IPS-18c (cell line): ENCODE measurements around the gene ABHD12.

Experiments
- H3K4me3 ChIP-seq: 2 replicates; pipeline ENCODE4 v1.7.0; 2013; ENCODE audit warnings: low read depth, mild to moderate bottlenecking, low read length, moderate library complexity; ENCODE audit not compliant: insufficient read depth
- H3K9me3 ChIP-seq: one replicate; pipeline ENCODE4 v1.6.1; 2013; ENCODE audit warnings: mild to moderate bottlenecking, low read length, moderate library complexity; ENCODE audit not compliant: control insufficient read depth, insufficient read depth

The ABHD12 gene

DNA sequence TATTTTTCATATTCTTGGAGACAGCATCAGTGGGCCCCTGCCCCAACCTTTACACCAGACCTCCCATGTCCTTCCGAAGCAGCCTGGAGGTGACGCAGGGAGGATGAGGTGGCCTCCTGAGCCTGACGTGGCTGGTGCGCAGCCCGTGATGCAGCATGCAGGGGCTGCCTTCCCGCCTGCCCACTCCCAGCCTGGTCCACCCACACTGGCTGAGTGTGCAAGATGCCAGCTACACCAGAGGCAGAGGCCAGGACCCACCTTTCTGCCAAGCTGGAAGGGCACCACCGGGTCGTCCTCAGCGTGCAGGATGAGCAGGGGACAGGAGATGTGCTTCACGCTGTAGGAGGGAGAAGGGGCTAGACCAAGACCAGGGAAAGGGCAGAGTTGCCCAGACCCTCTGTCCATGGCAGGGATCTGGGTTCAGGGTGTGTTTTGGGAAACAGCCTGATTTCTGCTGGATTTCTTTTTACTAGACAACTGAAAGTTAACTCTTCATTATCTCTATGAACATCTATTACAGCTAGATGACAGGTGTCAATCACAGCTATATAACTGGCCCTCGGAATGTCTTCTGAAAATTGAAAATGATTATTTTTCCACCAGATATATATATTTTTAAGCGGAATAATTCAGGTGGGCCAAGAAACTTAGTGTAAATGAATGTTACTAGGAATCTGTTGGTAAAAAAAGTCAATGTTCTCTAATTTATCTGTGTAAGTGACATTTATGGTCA lies 87.2 kb downstream of the ABHD12 start:
- Histone ChIP-seq H3K9me3 (no peaks in the 10 kb centered on the region), H3K4me3 (no peak overlapping the region)

DNA sequence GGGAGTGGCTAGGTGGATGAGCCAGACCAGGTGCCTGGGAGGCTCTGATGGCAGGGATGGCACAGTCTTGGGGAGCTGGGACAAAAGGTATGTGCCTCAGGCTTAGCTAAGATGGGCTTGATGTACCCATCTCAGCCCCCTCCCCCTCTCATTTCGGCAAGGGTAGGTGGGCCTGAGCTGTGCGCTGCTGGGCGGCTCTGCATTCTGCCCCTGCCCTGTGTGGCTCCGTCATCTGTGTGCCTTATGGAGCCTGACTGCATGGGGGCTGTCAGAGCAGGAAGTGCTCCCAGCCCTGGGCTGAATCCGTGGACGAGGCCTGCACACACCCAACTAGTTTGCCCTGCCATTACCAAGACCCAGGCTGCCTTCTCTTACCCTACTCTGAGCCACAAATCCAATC lies 88.0 kb downstream of the ABHD12 start:
- no peaks in the 10 kb centered on the region for H3K9me3 ChIP-seq
- no peak overlapping the region for H3K4me3 ChIP-seq

DNA sequence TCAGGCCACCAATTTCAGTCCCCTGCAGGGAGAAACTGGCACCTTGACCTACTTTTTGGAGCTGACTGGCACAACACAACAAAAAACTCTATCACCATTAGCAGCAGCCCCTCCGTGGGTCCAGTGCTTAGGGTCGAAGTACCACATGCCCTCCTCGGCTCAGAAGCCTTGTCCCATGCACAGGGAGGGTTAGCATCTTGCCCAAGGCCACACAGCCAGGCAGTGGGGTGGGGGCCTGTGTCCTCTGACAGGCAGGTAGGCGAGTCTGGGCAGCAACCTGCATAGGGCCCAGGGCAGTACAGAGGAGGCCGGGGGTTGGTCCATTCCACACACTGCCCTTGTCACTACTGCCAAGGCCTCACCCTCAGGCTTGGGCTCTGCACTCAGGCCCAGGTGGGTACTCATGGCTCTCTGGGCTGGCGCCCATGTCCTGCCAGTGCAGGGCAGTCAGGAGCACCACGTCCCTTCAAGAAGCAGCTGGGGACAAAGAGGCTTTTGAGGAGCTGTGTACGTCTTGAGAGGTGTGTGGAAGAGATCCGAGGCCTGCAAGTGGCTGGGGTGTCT lies 89.2 kb downstream of the ABHD12 start:
- Histone ChIP-seq H3K9me3 (no peaks in the 10 kb centered on the region), H3K4me3 (no peak overlapping the region)

DNA sequence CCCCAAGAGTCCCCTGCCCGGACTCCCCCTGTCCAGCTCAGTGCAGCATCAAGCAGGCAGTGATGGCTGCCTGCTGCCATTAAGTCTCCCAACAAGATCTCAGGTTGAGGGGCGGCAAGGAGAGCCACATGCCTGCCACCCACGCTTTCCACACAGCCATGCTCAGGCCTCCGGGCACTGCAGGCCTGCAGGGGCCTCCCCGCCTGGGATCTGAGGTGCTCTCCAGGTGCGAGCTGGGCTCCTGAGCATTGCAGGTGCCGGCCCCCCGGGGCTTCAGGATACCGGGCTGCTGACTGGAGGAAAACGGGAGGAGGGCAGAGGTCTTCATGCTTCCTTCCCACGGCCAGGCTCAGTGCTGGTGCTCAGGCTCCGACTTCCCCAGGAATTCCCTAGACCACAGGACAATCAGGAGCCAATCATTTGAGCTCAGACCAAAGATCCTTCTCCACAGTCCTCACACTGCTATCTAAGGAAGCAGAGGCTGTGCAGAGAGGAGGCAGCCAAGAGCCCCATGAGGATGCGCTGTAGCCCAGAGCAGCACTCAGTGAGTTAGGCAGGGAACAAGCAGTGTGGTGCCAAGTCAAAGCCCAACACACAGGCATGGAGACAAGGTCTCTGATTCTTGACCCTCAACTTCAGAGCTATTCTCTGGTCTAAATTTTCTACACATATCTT lies 90.0 kb downstream of the ABHD12 start:
- Histone ChIP-seq H3K4me3 (no peak overlapping the region), H3K9me3 (no peaks in the 10 kb centered on the region)

DNA sequence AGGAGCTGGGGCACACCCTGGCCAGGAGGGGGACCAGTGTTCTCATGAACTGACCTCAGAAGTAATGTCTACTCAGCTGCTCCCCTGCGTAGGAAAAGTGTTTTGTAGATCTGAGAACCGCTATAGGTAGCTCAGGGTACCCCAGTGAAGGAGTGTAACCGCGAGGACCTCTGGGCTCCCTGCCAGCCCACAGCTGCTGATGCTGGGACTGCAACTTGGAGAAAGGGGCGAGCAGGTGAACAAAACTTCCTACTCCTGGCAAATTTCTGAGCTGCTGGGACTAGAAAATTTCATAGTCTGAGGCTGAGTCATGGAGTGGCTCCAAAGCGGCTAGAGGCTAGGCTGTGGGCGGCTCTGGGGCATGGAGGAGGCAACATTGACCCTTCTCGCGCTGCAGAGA lies 90.8 kb downstream of the ABHD12 start:
- no peaks in the 10 kb centered on the region for H3K9me3 ChIP-seq

DNA sequence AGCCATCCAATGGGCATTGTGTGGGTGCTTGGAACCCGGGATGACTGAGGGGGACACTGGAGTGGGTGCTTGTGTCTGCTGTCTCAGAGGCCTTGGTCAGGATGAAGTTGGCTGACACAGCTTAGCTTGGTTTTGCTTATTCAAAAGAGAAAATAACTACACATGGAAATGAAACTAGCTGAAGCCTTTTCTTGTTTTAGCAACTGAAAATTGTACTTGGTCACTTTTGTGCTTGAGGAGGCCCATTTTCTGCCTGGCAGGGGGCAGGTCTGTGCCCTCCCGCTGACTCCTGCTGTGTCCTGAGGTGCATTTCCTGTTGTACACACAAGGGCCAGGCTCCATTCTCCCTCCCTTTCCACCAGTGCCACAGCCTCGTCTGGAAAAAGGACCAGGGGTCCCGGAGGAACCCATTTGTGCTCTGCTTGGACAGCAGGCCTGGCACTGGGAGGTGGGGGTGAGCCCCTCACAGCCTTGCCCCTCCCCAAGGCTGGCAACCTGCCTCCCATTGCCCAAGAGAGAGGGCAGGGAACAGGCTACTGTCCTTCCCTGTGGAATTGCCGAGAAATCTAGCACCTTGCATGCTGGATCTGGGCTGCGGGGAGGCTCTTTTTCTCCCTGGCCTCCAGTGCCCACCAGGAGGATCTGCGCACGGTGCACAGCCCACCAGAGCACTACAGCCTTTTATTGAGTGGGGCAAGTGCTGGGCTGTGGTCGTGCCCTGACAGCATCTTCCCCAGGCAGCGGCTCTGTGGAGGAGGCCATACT lies 93.3 kb downstream of the ABHD12 start:
- Histone ChIP-seq H3K4me3 (no peak overlapping the region), H3K9me3 (no peaks in the 10 kb centered on the region)

More for the DNA sequence above, 90.8 kb downstream of the ABHD12 start:
- no peak overlapping the region for H3K4me3 ChIP-seq

DNA sequence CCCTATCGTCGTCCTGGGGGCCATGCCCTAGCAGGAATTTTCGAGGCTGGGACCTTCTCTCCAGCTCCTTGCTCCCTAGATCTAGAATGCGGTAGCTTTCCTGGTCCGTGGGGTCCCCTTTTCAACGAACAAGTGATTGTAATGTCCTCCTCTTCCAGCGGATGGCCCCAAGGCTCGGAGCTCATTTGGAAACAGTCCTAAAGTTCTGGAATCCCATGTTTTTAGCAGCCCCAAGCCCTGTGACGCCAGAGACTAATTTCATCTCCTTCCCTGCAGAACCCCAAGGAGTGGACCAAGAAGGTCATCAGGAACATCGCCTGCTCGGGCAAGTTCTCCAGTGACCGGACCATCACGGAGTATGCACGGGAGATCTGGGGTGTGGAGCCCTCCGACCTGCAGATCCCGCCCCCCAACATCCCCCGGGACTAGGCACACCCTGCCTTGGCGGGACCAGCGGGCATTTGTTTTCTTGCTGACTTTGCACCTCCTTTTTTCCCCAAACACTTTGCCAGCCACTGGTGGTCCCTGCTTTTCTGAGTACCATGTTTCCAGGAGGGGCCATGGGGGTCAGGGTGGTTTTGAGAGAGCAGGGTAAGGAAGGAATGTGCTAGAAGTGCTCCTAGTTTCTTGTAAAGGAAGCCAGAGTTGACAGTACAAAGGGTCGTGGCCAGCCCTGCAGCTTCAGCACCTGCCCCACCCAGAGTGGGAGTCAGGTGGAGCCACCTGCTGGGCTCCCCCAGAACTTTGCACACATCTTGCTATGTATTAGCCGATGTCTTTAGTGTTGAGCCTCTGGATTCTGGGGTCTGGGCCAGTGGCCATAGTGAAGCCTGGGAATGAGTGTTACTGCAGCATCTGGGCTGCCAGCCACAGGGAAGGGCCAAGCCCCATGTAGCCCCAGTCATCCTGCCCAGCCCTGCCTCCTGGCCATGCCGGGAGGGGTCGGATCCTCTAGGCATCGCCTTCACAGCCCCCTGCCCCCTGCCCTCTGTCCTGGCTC lies 94.2 kb downstream of the ABHD12 start:
- Histone ChIP-seq H3K9me3 (no peaks in the 10 kb centered on the region), H3K4me3 (no peak overlapping the region)

DNA sequence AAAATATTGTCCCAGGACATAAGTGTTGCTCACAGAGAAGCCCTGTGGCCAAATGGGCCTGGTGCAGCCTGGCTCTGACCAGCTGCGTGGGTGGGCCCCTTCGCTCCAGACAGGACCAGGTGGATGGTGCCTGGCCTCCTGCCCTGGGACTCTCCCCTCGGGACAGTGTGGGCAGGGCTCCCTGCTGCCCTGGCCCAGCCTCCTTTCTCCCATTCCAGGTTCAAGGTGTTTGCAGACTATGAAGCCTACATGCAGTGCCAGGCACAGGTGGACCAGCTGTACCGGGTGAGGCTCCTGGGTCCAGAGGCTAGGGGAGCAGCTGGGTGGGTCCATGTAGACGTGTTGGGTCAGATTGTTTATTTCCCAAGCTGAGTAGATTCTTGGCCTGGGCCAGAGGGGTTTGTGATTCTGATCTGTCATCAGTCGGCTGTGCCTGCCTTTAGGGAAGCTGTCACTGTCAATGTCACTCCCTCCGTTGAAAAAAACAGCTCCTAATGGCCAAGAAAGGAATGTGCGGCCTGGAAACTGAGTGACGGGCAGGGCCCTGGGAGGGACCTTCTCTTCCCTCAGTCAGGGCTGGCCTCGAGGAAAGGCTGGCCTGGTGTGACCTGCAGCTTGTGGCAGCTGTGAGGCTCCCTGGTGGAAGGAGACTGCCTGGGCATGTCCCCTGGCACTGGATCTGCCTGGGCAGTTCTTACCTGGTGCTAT lies 95.1 kb downstream of the ABHD12 start:
- no peaks in the 10 kb centered on the region for H3K9me3 ChIP-seq
- no peak overlapping the region for H3K4me3 ChIP-seq

DNA sequence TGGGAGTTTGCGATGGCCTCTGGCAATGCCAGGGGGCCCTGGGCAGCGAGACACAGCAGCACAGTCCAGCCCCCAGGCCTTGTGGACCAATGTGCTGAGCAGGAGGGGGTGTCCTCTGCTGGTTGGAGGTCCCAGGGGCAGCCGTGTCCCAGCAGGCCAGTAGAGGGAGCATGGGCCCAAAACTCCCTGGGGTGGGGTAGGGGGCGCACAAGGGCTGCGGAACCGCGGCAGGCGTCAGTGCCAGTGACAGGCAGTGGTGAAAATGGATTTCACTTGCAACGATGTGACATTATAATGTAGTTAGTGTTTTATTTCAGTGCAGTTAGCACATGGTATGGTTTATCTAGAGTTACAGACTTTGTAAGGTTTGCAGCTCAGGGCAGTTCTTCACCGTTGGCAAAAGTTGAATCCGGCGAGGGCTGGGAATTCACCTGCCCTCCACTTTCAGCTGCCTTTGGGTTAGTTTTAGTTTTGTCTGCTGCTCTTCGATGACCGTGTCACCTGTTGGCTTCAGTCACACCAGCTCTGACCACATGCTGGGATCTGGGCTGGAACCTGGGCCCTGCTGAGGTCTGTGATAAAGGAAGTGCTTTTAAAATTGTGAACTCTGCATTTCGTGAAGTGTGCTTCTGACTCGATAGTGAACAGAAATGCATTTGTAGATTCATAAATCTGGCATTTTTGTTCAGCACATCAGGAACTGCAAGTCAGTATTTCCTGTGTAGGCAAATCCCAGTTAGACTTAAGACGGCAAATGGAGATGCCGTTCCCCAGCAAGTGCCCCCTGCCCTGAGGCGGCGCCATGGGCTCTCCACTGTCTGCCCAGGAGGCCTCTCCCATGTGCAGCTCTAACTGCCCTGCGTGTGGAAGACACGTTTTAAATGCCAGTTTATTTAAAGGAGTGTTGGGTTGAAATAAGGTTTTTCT lies 95.9 kb downstream of the ABHD12 start:
- H3K4me3 ChIP-seq, result no peak overlapping the region
- H3K9me3 ChIP-seq, result no peaks in the 10 kb centered on the region

DNA sequence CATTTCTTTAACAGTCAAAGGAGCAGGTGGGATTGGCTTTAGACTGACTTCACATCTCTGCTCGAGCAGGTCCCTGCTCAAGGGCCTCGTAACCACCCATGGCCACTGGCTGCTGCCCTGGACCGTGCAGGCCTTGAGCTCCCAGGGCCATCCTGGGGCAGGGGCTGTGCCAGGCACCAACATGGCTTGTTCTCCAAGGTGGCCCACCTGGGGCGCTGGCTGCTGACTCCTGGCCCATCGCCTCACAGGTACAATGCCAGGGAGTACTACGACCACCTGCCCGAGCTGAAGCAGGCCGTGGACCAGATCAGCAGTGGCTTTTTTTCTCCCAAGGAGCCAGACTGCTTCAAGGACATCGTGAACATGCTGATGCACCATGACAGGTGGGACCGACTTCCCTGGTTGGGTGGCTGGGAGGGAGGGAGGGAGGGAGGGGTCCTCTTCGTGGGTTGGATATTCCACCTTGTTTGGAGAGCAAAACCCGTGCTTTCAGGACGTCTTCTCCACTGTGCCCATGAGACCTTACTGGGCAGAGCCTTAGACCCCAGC lies 96.7 kb downstream of the ABHD12 start:
- Histone ChIP-seq H3K9me3 (no peaks in the 10 kb centered on the region), H3K4me3 (no peak overlapping the region)

DNA sequence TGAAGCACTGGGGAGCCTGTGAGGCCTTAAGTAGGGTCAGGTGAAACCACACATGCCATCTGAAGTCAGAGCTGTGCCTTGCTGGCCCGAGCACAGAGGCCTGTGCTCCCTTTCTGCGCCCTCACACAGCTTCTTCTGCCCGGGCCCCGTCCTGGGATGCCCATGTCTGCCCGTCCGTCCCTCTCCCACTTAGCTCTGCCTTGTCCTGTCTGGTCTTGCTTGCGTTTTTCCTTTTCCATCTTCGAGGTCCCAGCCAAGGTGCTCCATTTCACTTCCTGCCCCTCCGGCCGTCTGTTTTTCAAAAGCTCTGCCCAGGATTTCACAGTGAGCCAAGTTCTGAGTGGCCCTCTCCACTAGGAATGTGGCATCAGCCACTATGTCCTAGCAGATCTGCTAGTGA lies 97.1 kb downstream of the ABHD12 start:
- no peak overlapping the region for H3K4me3 ChIP-seq
- no peaks in the 10 kb centered on the region for H3K9me3 ChIP-seq

DNA sequence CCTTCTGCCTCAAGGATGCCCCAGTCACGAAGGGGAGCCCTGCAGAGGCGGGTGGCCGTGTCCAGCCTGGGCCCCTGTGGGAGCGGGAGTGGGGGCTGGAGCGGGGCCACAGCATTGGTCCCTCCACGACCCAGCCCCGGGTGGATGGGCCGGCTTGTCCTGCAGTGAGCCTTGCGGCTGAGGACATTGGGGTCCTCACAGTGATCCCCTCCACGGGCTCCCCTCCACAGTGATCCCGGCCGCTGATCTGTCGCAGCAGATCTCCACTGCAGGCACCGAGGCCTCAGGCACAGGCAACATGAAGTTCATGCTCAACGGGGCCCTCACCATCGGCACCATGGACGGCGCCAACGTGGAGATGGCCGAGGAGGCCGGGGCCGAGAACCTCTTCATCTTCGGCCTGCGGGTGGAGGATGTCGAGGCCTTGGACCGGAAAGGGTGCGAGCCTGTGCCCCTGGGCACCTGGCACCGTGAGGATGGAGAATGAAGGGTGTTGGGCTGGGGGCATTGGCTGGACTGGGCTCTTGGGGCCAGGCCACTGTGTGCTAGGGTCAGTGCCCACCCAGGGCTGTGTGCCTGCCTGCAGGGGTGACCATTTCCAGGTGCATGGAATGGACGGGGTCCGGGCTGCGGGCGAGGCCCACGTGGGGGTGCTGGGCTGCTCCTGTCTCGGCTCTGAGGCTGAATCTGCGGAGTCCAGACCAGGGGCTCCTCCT lies 98.3 kb downstream of the ABHD12 start:
- no peak overlapping the region for H3K4me3 ChIP-seq
- peaks cover 2% of the 10 kb centered on the region for H3K9me3 ChIP-seq

DNA sequence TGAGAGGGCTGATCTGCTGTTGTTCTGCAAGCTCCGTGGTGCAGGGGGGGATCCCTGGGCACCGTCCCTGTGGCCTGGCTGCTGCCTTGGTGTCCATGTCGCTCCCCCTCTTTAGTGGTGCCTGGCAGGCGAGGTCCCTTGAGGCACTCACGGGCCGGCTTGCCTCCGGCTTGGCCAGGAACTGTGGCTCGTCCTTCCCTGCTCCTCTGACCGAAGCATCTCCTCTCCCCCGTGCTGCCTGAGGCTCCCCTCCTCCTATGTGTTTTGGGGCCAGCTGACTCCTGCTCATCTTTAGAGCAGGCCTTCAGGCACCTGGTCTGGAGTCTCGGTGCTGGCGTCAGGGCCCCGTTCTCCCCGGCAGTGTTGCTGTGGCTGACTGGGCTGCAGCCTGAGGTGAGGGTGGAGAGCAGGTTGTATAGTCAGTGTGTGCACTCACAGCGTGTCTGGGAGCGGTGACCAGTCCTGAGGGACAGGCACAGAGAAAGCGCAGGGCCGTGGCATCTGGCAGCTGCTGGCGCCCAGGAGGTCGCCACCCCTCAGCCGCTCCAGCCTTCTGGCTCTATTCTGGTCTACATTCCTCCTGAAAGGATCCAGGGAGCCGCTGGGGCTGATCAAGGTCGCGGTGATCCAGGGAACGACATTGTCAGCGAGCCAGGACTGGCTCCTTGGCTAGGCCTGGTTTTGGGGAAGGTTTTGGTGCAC lies 99.1 kb downstream of the ABHD12 start:
- H3K4me3 ChIP-seq, result no peak overlapping the region
- H3K9me3 ChIP-seq, result peaks cover 2% of the 10 kb centered on the region
